ENCODE measurements around the gene PDE4D.
"Not testable (repeated sequence)": the region's sequence is repeated elsewhere in the genome, so short reads cannot be mapped to it uniquely, and the experiment has no call there.

PDE4D gene

DNA sequence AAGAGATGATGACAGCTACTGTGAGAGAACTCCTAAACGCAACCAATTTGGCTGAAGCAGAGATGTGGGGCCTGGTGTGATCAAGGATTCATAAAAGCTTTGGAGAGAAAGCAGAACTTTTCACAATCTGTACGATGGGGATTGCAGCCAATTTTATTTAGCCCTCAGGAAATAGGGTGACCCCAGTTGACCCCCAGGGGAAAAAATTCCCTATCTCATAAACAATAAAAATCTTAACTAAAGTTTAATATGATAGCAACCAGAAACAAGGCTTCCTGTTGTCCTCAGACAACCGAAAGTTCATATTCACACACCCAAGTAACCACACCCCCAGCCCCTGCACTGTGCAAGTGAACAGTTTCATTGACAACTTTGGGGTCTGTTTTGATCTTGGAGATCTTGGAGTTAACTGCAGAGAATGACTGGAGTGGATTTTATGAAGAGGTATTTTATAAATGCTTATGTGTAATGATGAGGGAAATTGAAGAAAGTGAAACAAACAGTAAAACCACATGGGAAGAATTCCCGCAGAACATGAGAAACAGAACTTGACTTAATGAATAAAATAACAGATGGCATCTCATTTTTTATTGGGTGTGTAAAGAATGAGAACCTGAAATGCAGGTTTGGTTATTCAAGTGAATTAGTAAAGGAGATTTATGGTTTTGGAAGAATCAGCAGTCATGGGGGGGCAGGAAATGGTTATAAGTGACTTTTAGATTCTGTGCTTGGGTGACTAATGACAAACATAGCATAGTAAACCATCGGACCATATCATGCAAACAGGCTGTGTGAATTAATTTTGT, 94.5 kb downstream of the PDE4D start:
- DNase-seq: peak; percentile 72

DNA sequence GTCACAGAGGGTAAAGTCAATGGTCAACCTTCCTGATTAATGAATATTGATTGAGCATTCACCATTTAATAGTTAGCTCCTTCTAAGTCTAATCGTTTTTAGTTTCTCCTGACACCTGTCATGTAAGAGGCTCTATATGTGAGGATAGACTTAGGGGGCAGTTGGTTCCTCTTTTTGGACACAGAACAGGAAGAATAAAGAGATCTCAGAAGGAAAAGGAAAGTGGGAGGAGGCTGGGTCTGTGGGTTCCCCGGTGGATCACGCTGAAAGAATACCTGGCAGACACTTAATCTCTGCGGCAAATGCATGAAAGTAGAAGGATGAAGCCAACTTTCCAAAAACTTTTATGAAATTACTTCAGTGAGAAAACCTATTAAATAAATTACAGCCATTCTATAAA, 98.4 kb downstream of the PDE4D start:
- no peak for DNase-seq

DNA sequence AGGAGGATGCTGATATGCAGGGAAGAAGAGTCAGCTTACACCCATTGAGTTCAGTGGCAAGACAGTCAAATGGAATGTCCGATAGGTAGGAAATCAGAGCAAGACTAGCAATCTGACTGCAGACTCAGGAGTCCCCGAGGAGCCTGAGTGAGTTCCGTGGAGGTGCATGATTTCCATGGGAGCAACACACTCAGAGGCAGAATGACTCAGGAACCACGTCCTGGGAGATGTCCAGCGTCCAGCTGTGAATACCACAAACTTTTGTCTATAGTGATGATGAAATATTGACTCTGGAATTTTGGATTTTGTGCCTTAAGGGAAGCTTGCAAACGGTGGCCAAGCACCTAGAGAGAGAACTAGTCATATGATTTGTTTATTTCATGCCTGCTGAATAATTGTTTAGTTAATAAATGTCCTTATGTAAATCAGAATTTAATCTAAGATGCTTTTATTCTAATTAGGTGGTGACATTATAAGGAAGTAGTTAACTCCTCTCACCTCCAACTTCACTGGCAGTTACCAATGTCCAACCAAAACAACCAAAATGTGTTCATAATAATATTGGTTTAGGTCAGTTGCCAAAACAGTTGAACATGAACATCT, 100.4 kb downstream of the PDE4D start:
- no peak for DNase-seq

- DNase-seq: no peak
These were observed 101.9 kb downstream of the PDE4D start for GRCh38 chr5:59791617-59792016.

DNA sequence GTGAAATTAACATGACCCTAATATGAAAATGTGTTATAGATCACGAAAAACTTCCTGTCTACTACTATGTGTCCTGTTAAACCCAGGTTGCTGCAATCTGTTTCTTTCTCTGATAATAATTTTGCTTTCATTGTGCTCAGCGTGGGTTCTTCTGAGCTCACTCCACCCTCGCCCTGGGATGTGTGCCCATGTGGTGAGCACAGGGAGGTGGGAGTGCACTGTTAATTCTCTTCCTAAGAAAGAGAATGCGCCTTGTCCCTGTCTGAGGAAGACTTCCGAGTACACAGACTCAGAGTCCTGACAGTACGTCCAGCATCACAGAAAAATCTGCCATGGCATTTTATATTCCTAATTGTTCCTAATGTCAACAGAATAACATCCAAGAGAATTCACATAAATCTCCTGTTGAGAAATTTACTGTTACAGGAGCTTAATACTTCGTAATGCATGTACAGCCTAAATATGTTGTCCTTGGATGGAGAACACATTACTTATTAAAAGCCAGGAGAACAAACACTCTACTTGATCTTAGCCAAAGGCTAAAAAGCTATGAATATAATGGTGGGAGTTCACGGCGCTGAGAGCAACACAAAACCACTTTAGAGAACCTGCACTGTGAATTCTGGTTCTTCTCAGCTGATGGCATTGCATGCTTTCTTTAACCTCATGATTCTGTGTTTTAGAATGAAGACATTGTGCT, 102.6 kb downstream of the PDE4D start:
- no peak for DNase-seq

DNA sequence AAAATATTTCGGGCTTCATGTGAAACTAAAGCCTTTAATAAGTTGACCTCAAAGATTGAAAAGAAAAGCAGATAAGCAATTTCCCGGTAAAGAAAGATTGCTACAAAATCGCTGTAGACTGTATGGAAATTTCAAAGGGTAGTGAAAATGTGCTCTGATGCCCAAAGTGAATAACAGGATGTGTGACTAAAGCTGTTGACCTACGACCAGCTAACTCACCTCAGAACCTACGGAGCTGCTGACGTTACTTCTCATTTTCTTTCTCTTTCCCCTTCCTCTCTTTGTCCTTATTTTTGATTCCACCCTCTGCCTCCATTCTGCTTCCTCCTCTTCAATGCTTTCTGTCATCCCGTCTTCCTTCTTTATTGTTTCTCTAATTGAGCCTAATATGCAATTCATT, 103.2 kb downstream of the PDE4D start:
- DNase-seq: no peak

GRCh38 chr5:59789894-59790293, 103.6 kb downstream of the PDE4D start:
- DNase-seq: no peak

GRCh38 chr5:59789197-59789596, 104.3 kb downstream of the PDE4D start:
- no peak for DNase-seq

DNA sequence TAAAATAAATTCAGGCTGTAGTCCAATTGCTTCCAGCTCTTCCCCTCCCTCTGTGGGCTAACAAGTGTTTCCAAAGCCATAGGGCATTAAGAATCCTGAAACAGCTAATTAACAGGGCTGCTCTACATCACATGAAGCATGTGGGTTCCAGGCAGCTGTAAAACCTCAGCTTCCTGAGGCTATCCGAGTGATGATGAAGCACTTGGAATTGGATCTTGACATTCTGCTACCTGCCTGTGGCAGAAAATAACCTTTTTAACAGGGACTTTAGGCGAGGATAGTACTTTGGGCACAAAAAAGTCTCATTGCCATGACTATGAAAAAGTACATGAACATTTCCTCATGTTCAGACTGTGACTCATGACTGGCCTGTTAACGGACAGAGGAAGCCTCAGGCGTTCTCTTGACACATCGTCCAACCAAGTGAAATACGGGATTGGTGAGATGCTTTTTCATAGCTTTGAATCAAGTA, 107.2 kb downstream of the PDE4D start:
- DNase-seq: no peak

DNA sequence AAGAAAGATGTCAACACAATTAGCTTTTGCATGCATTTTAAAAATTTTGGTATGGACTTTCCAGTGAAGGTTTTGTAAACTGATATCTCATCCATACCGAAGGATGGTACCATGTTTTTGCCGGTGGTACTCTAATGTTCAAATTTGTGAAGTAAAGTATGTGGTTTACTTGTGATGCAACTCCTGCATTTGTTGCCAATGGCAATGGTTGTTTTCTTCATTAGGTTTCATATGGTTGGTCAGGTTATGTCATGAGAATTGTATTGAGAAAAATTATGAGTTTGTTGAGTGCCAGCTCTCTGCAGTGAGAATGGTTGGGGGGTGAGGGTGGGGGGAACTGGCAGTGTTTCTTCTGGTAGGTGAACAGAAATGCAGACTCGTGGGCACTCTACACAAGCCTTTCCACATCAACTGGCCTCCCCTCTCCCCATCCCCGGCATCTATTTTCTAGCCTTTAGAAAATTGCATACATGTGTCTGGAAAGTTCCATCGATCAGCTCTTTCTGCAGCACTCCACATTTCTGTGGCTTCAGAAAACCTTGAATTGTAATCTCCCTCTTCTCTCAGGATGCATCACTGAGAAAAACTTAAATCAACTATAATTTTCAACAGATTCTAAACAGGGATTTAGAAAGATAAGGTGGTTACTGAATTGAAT, 107.7 kb downstream of the PDE4D start:
- no peak for DNase-seq

DNA sequence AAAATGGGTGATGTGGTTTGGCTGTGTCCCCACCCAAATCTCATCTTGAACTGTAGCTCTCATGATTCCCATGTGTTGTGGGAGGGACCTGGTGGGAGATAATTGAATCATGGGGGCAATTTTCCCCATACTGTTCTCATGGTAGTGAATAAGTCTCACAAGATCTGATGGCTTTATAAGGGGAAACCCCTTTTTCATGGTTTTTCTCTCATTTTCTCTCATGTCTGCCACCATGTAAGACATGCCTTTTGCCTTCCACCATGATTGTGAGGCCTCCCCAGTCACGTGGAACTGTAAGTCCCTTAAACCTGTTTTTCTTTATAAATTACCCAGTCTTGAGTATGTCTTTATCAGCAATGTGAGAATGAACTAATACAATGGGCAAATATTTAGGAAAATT, 108.8 kb downstream of the PDE4D start:
- not testable (repeated sequence) for DNase-seq

- no peak for DNase-seq
These were observed 110.3 kb downstream of the PDE4D start for GRCh38 chr5:59783264-59783663.

GRCh38 chr5:59782856-59783255, 110.7 kb downstream of the PDE4D start:
- no peak for DNase-seq

- DNase-seq: no peak
These were observed 114.1 kb downstream of the PDE4D start for GRCh38 chr5:59779453-59779852.

DNA sequence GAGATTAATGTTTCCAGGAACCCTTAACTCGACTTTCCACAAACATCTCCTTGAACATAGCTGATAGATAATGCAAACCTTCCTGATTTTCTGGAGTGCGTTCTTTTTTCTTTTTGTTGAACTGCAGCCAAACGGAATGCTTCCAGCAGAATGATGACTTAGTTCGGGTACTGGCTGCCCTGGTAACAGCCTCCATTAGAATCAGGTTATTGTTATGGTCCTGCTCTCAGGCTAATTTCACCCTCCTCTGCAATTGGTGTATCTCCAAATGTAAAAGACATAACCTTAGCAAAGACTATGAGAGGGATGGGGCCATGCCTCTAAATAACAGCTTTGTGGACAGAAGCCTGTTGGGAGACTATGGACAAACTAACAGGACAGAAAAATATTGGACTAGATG, 116.5 kb downstream of the PDE4D start:
- no peak for DNase-seq

GRCh38 chr5:59773294-59773693, 120.2 kb downstream of the PDE4D start:
- no peak for DNase-seq

DNA sequence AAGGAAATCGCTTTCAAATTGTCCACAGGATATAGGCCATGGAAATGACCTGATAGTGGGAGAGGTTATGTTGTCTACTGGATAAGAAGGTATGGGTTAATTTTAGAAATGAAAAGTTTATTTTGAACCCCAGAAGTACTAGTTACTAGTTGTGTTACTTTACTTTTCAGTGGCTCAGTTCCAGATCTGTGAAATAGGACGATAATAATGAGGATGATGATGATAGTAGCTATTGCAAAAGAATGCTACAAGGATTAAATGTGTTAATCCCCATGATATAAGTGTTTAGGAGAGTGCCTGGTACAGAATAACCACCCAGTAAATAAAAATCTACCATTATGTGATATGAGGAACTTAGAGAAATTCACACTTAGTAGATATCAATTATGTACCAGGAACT, 120.8 kb downstream of the PDE4D start:
- DNase-seq: no peak

GRCh38 chr5:59772206-59772605, 121.3 kb downstream of the PDE4D start:
- DNase-seq: no peak

- no peak for DNase-seq
These were observed 122.6 kb downstream of the PDE4D start for GRCh38 chr5:59770953-59771352.

DNA sequence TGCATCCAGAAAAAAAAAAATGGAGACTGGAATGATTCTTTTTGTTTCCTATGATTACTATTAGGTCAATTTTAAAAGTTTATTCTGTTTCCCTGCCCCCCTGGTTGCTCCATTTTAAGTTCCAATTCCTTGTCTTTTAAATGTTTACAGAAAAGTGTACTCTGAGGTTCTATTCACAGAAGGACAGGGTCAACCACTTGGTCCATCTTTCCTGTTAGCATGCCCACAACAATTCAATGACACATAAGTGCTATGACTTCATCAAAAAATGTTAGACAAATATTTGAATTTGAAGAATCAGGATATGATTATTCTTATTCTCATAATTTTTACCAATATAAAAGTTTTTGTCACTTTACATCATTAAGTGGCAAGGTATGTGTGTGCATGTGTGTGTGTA, 123.7 kb downstream of the PDE4D start:
- no peak for DNase-seq

GRCh38 chr5:59769041-59769360, 124.5 kb downstream of the PDE4D start:
- DNase-seq: no peak

DNA sequence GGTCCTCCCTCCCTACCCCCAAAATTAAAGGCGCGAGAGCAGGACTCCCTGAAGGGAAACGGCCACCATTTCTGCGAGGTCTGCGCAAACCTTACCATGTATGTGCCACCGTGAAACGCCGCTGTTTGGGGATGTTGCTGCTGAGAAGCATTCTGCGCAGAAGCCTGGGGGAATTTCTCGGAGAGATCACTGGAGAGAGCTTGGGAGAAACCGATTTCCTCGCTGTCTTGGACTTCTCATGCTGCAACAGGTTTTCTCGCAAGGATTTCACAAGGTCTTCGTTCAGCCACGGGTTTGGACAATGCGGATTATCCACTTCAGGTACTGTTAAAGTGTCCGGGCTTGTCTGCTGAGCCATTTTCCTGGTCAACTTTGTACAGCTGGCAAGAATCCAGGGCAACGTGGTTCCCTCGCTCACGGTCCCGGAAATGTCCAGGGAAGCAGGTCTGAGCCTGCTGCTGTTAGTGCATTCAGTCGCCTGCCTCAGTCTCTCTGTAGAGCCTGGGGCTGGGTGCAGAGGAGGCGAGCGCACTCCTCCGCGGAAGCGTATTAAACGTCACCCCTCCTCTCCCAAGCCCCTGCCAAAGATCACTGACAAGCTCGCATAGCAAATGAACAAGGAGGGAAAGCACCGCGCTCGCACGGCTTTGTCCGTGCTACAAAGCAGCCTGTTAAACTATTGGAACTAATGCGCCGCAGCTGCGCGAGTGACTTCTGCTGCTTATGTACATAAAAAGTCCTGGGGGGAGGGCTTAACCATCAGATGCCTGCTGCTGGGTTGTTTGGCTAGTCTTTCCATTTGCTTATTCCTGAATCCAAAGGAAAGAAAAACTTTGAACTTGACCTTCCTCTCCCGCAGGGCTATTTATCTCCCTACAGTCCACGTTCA, 125.1 kb downstream of the PDE4D start:
- peak; percentile 91 for DNase-seq
